ENCODE results near the gene PLA2G3.

DNA sequence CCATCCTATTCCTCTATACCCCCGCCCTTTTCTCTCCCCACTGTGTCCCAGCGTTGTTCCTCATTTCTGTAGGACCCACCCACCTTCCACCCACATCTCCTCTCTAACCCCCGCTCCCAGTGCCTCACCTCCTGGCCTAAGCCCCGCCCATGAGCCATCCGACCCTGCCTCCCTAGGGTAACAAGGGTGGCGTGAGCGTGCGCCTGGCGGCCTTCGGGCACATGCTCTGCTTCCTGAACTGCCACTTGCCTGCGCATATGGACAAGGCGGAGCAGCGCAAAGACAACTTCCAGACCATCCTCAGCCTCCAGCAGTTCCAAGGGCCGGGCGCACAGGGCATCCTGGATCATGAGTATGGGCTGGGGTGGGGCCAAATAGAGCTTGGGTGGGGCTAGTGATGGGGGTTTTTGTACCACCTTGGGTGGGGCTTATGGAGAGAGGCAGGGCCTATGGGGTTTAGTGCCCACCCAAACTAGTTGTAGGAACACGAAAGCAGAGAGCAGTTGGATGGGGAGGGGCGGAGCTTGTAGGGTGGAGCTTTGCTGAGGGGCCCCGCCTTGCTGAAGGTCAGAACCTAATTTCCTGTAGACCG, 13.0 kb downstream of the PLA2G3 start:
- TF ChIP-seq CTCF (IDR thresholded peaks at IDR 0.05) = no peak
- TF ChIP-seq POLR2AphosphoS5 (IDR thresholded peaks at IDR 0.05; ENCODE audit: insufficient read depth in 1 of 2, low read depth in 1 of 2) = no peak
- TF ChIP-seq POLR2A (IDR thresholded peaks at IDR 0.05) = no peak

Measured in vagina (tissue), 2 donors.